NB4 (cell line): Measurements from ENCODE around the gene MRPS33.

ENCODE experiments used
- MYC ChIP-seq: IDR thresholded peaks from 2 replicates; pipeline ENCODE4 v1.6.1; 2011; ENCODE audit warnings: low read depth, low read length
- POLR2A ChIP-seq: IDR thresholded peaks from 2 replicates; pipeline ENCODE4 v1.6.1; 2011; ENCODE audit warnings: mild to moderate bottlenecking; ENCODE audit not compliant: insufficient read length; ENCODE audit errors: extremely low read depth
- TF ChIP-seq, protein P1 (sequence below): IDR thresholded peaks from one replicate; pipeline ENCODE4 v1.5.1; 2012; ENCODE audit warnings: low read depth, low read length
- TF ChIP-seq, protein P2 (sequence below): IDR thresholded peaks from 2 replicates; pipeline ENCODE4 v1.6.1; 2011; ENCODE audit warnings: low read depth, low read length

DNA sequence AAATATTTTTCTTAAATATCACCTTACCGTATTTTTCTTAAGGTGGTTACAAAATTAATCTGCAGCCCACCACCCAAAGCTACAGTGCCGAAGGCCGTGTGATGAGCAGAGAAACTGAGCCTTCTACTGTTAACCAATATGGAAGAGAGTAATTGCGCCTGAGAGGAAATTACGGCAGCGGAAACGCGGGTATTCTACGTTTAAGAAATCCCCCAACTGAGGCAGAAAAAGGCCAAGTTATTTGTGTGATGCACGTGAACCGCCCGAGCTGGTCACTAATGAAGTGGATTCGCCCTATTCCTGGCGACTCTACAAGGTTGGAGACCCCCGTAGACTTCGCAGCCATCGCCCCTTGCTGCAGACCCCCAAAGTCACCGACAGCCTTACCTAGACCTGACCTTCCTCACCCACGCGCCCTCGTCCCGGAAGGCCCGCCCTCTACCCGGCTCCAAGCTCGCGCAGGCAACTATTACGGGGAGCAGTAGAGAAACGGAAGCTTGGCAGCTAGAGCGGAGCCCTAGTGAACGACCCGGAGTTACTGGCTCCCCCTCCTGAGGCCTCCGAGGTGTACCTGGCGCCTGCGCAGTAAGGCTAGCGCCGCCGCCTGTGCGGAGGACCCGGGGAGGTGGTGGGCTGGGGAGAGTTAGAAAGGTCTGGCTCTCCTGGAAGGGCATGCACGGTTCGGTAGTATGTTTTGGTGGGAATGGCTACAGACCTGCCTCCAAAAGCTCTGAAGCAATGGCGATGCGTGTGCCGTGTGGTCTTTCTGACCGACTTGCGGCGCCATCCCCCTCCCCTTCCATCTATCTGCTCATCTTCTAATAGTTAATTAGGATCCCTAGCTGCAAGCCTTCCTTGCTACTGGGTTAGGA, at the start of gene MRPS33:
- TF ChIP-seq, protein P1, sequence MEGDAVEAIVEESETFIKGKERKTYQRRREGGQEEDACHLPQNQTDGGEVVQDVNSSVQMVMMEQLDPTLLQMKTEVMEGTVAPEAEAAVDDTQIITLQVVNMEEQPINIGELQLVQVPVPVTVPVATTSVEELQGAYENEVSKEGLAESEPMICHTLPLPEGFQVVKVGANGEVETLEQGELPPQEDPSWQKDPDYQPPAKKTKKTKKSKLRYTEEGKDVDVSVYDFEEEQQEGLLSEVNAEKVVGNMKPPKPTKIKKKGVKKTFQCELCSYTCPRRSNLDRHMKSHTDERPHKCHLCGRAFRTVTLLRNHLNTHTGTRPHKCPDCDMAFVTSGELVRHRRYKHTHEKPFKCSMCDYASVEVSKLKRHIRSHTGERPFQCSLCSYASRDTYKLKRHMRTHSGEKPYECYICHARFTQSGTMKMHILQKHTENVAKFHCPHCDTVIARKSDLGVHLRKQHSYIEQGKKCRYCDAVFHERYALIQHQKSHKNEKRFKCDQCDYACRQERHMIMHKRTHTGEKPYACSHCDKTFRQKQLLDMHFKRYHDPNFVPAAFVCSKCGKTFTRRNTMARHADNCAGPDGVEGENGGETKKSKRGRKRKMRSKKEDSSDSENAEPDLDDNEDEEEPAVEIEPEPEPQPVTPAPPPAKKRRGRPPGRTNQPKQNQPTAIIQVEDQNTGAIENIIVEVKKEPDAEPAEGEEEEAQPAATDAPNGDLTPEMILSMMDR, result peak; percentile 82
- TF ChIP-seq, protein P2, sequence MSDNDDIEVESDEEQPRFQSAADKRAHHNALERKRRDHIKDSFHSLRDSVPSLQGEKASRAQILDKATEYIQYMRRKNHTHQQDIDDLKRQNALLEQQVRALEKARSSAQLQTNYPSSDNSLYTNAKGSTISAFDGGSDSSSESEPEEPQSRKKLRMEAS, result peak; percentile 65
- peak; percentile 82 for TF ChIP-seq POLR2A
- peak; percentile 83 for TF ChIP-seq MYC
